Fibroblast of villous mesenchyme (primary cell): Measurements from ENCODE around the gene TMED10. TPM values are rescaled to one million over a fixed set of nuclear protein-coding genes. Genes with fewer than 3 reads are reported as not detected.
A peak's percentile ranks its signal among the peaks of the same experiment; 100 is the strongest.

Source experiments
- DNase-seq: peaks from one replicate; pipeline ENCODE4 v3.0.0-alpha.2; 2010; ENCODE audit warnings: low read depth
- H3K4me3 ChIP-seq: 2 replicates; pipeline ENCODE4 v1.5.1; 2011; ENCODE audit warnings: low read depth, mild to moderate bottlenecking, low read length
- CTCF ChIP-seq: IDR thresholded peaks from 2 replicates; pipeline ENCODE4 v1.5.1; 2012; ENCODE audit warnings: low read depth, mild to moderate bottlenecking, low read length; ENCODE audit not compliant: insufficient read depth
- total RNA-seq: library from RNA; depleted of rRNA; stranded (reverse); fragments of >200 nt; gene quantifications from 2 replicates; pipeline ENCODE4 v1.2.3, GENCODE V29; 2012

The TMED10 gene
- total RNA-seq, 1 donor: 279 TPM

DNA sequence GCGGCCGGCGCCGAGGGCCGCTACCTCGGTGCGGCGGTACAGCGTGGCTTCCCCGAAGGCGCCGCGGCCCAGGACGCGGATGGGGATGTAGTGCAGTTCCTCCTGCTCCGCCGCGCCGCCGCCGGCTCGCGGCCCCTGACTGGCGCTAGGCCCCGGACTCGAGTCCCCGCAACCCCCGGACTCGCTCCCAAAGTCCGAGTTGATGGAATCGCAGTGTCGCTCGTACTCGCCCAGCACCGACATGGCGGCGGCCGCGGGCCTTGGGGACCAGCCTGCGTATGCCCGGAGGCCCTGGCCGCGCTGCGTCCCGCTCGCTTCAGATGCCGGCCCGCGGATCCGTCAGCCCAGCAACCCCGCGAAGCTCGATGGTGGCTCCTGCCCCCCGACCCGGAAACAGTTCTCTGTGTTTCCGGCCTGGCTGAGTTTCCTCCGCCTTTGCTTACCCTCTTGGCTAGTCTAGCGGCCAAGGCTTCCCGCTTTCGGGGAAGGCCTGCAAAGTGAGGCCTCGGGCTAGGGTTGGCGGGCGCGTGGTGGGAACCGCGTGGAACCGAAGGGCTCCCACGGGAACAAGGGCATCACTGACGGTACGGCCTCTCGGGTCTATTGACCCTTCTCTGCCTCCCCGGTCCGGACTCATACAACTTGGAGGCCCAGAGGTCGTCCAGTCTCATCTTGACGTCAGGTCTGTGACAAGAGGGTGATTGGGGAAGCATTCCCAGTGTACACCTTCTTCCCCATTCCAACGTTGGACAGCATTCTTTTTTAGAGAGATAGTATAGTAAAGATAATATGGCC is 49.5 kb downstream of the TMED10 start, which contains the start of gene NEK9:
TSS of gene NEK9 (minus strand) at position 370 of the 795 bp plus-strand sequence. CDS start at position 243, 127 bp downstream.
- peak within 1 kb of the TSS; percentile 68 for H3K4me3 ChIP-seq
- DNase-seq: peak; percentile 76
- TF ChIP-seq CTCF: no peak

- peak overlapping the region; percentile 68 for H3K4me3 ChIP-seq
- TF ChIP-seq CTCF: no peak
- peak; percentile 51 for DNase-seq
Measured at GRCh38 chr14:75126121-75126544, 50.3 kb downstream of the TMED10 start.

DNA sequence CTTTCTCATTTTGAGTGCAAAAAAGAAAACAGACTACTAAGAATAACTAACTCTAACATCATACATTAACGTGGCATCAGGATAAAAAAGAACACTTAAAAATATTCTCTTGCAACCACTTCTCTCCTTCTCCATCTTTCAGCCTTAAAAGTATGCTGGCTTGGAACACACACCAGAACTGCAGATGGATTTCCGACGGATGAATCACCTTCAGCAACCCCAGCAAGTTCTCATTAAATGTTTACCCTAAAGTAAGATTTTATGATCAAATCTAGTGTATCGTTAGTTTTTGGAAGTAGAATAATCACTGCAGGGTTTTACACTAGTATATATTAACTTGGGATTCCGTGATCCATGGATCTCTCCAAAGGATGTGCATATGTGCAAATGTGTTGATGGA is 50.8 kb downstream of the TMED10 start:
- H3K4me3 ChIP-seq: peak overlapping the region; percentile 68
- peak; percentile 94 for DNase-seq
- TF ChIP-seq CTCF: no peak

GRCh38 chr14:75123991-75124390 is 52.4 kb downstream of the TMED10 start:
- TF ChIP-seq CTCF: no peak

GRCh38 chr14:75121552-75121951 is 54.9 kb downstream of the TMED10 start:
- no peak for TF ChIP-seq CTCF
- DNase-seq: no peak
- H3K4me3 ChIP-seq: no peak overlapping the region

More at GRCh38 chr14:75123991-75124390, 52.4 kb downstream of the TMED10 start:
- H3K4me3 ChIP-seq: no peak overlapping the region
- peak; percentile 81 for DNase-seq

DNA sequence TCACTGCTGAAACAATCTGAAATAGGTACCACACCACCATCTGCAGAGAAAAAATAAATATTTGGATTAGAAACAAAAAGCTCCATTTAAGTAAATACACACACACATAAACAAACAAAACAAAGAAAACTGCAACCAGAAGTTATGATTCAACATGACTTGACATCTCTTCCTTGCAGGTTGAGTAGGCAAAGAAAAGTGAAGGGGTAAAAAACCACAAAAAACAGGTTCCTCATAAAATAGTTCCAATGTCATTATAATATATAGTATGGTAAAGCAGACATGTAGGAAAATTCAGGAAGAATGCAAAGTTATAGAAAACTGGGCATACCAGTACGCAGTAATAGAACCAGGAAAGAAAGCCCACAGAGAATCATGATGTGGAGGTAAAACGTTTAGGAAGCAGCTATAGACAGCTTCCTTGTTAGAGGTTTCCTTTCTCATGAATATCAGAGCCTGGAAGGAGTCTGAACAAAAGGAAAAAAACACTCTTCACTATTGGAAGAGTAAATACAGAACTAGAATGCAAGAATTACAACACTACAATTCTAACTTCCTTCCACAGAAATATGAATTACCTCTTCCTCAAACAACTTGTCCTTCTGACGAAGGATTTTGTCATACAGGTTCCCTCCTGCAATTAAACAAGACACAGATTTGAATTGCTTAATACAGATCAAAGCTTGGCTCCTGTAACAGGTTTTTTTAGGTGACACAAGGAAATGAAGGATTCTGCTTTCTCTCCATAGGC is 55.7 kb downstream of the TMED10 start:
- no peak for DNase-seq
- H3K4me3 ChIP-seq: no peak overlapping the region
- no peak for TF ChIP-seq CTCF
